Endothelial cell of umbilical vein (primary cell): ENCODE results near the gene ADAM33. TPM values are rescaled to one million over a fixed set of nuclear protein-coding genes. Genes with fewer than 3 reads are reported as not detected.

Experiments used
- BruUV-seq: library from RNA; stranded (reverse); fragments of 400-500 nt; replicated peaks from 2 replicates; lab custom pipeline; 2021; lab: Mats Ljungman, UMichigan
- CTCF ChIA-PET: fragments of 300-600, 350-600 bp; sonication (Branson Sonifier 250); formaldehyde crosslinking; loops from one replicate; lab custom pipeline; 2021; ENCODE audit warnings: antibody characterized with exemption, inconsistent platforms; lab: Charles Lee
- POLR2A ChIA-PET: fragments of 300-600, 350-600 bp; sonication (Branson Sonifier 250); formaldehyde crosslinking; loops from one replicate; lab custom pipeline; 2021; ENCODE audit warnings: antibody characterized with exemption, inconsistent platforms; lab: Charles Lee
- DNase-seq: peaks from one replicate; pipeline ENCODE4 v3.0.0-alpha.2; 2011; ENCODE audit warnings: low read depth, low spot score
- FAIRE-seq: peaks from 2 replicates; lab custom pipeline; 2011; peaks lifted over from hg19 to GRCh38; lab: Jason Lieb, UNC
- H2AFZ ChIP-seq: 2 replicates; pipeline ENCODE4 v1.6.0; 2012; ENCODE audit warnings: low read depth, low read length, control low read depth, inconsistent platforms
- H3K27ac ChIP-seq: 2 replicates; pipeline ENCODE4 v1.5.1; 2011; ENCODE audit warnings: low read depth, mild to moderate bottlenecking, control low read depth, low read length, moderate library complexity; ENCODE audit not compliant: insufficient read depth
- H3K27me3 ChIP-seq, 2 experiments: 2 replicates each; pipeline versions ENCODE4 v1.6.0 to v1.6.1; 2011; ENCODE audit warnings: low read length in 2 of 2, mixed read lengths in 1 of 2; ENCODE audit not compliant: control insufficient read depth in 2 of 2, insufficient read depth in 2 of 2
- H3K36me3 ChIP-seq, 2 experiments: 2 replicates in 1 of 2; 3 replicates in 1 of 2; pipeline ENCODE4 v1.5.1; 2011; ENCODE audit warnings: low read length in 2 of 2, mild to moderate bottlenecking in 1 of 2, moderate library complexity in 1 of 2; ENCODE audit not compliant: control insufficient read depth in 2 of 2, insufficient read depth in 2 of 2; ENCODE audit errors: extremely low read depth in 1 of 2
- H3K4me1 ChIP-seq: 3 replicates; pipeline ENCODE4 v1.5.1; 2011; ENCODE audit warnings: mild to moderate bottlenecking, low read length; ENCODE audit not compliant: control insufficient read depth, insufficient read depth; ENCODE audit errors: extremely low read depth
- H3K4me2 ChIP-seq: 2 replicates; pipeline ENCODE4 v1.6.1; 2011; ENCODE audit warnings: low read length, control low read depth, mixed read lengths; ENCODE audit not compliant: insufficient read depth
- H3K4me3 ChIP-seq, 3 experiments: fragments of 200-600 bp in 1 of 3; sonication (generic), shearing (Covaris generic) in 1 of 3; replicated peaks in 1 of 3; 2 replicates each; pipeline ENCODE4 v1.5.1; 2011 to 2016; ENCODE audit warnings: control low read depth in 3 of 3, low read length in 3 of 3, mild to moderate bottlenecking in 2 of 3, inconsistent platforms in 1 of 3, low read depth in 1 of 3, moderate library complexity in 1 of 3; ENCODE audit not compliant: insufficient read depth in 1 of 3
- H3K79me2 ChIP-seq: 2 replicates; pipeline ENCODE4 v1.6.0; 2012; ENCODE audit warnings: low read length, inconsistent platforms; ENCODE audit not compliant: control insufficient read depth, insufficient read depth
- H3K9ac ChIP-seq: replicated peaks from 2 replicates; pipeline ENCODE3; 2011; ENCODE audit warnings: low read length, control low read depth; ENCODE audit not compliant: insufficient read depth; ENCODE audit errors: extremely low read depth
- H3K9me1 ChIP-seq: replicated peaks from 3 replicates; pipeline ENCODE4 v1.6.0; 2011; ENCODE audit warnings: mild to moderate bottlenecking, low read length; ENCODE audit not compliant: control insufficient read depth, insufficient read depth; ENCODE audit errors: extremely low read depth
- H3K9me3 ChIP-seq: replicated peaks from 2 replicates; pipeline ENCODE4 v1.5.1; 2012; ENCODE audit warnings: low read length, inconsistent platforms; ENCODE audit not compliant: control insufficient read depth, insufficient read depth
- H4K20me1 ChIP-seq: replicated peaks from 2 replicates; pipeline ENCODE3; 2011; ENCODE audit warnings: mild to moderate bottlenecking, low read length; ENCODE audit not compliant: control insufficient read depth, insufficient read depth; ENCODE audit errors: extremely low read depth
- EZH2 ChIP-seq: IDR thresholded peaks from 2 replicates; pipeline ENCODE4 v1.6.1; 2012; ENCODE audit warnings: borderline replicate concordance, low read depth, mild to moderate bottlenecking, moderate library complexity, low read length, inconsistent platforms; ENCODE audit not compliant: severe bottlenecking
- FOS ChIP-seq: IDR thresholded peaks from 2 replicates; pipeline ENCODE4 v1.6.1; 2011; ENCODE audit warnings: mild to moderate bottlenecking, low read length, moderate library complexity, borderline replicate concordance; ENCODE audit not compliant: insufficient read depth
- MAX ChIP-seq: IDR thresholded peaks from 2 replicates; pipeline ENCODE4 v1.6.1; 2011; ENCODE audit not compliant: insufficient read depth, insufficient read length
- dilution Hi-C: fragments of 300-500 bp; cut with MboI; formaldehyde crosslinking; loops from one replicate; pipeline ENCODE4 v1.15.0; 2019; ENCODE audit warnings: low sequenced_read_pairs; ENCODE audit not compliant: extremely low pct_ligation_motif_present
- intact Hi-C: fragments of 100-400 bp; cut with micrococcal nuclease; formaldehyde crosslinking; loops from one replicate; pipeline ENCODE4 v1.10.0; 2022
- polyA plus RNA-seq, 4 experiments: library from polyadenylated mRNA; depleted of rRNA in 3 of 4; stranded (reverse) in 3 of 4; unstranded in 1 of 4; fragments of >200 nt; gene quantifications; 2 replicates each; pipeline versions ENCODE4 v1.2.1 to v1.2.3, GENCODE V29; 2011 to 2012; ENCODE audit warnings: missing spikeins in 1 of 4
- total RNA-seq: library from RNA; stranded (reverse); gene quantifications from 2 replicates; pipeline ENCODE4 v1.2.3, GENCODE V29; 2021
- TF ChIP-seq, protein P1 (sequence below), 2 donors: IDR thresholded peaks; 1 replicate in 1 of 2; 2 replicates in 1 of 2; pipeline ENCODE4 v1.5.1; 2011; ENCODE audit warnings: low read length in 2 of 2, mild to moderate bottlenecking in 2 of 2, moderate library complexity in 2 of 2, control low read depth in 1 of 2, inconsistent platforms in 1 of 2, low read depth in 1 of 2; ENCODE audit not compliant: insufficient read depth in 1 of 2; ENCODE audit errors: extremely low read depth in 1 of 2

Gene ADAM33
- total and polyA plus RNA-seq, 2 donors (not counting 3 experiments of a cell fraction or from before 2014, with no cell fraction given): 0.06 to 0.18 TPM

- ChIA-PET POLR2A (no interaction called here), CTCF (interaction anchor here (1.5 to 5.7 kb wide), 3 partner anchors 35 to 151 kb away, joined by 4 to 346 read pairs (median 6); partner anchors contain the start of gene ADAM33)
- Histone ChIP-seq H2AFZ (no peak overlapping the region), H3K9ac (no peak overlapping the region), H3K9me1 (no peaks in the 10 kb centered on the region), H3K79me2 (no peaks in the 10 kb centered on the region), H3K4me3 (no peak overlapping the region), H3K4me2 (no peak overlapping the region), H3K9me3 (no peaks in the 10 kb centered on the region), H3K27ac (no peak overlapping the region), H4K20me1 (no peaks in the 10 kb centered on the region), H3K27me3 (no peaks in the 10 kb centered on the region), H3K36me3 (no peaks in the 10 kb centered on the region), H3K4me1 (peaks cover 4% of the 10 kb centered on the region)
- dilution Hi-C loops (no loop called here), intact Hi-C loops (no loop called here)
- no TSS peak for BruUV-seq
- DNase-seq (no peak), FAIRE-seq (no peak)
- TF ChIP-seq, protein P1, sequence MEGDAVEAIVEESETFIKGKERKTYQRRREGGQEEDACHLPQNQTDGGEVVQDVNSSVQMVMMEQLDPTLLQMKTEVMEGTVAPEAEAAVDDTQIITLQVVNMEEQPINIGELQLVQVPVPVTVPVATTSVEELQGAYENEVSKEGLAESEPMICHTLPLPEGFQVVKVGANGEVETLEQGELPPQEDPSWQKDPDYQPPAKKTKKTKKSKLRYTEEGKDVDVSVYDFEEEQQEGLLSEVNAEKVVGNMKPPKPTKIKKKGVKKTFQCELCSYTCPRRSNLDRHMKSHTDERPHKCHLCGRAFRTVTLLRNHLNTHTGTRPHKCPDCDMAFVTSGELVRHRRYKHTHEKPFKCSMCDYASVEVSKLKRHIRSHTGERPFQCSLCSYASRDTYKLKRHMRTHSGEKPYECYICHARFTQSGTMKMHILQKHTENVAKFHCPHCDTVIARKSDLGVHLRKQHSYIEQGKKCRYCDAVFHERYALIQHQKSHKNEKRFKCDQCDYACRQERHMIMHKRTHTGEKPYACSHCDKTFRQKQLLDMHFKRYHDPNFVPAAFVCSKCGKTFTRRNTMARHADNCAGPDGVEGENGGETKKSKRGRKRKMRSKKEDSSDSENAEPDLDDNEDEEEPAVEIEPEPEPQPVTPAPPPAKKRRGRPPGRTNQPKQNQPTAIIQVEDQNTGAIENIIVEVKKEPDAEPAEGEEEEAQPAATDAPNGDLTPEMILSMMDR (IDR thresholded peaks at IDR 0.05; ENCODE audit: extremely low read depth in 1 of 2, insufficient read depth in 1 of 2, low read depth in 1 of 2, low read length in 2 of 2): no peak
- no peak for TF ChIP-seq MAX
- TF ChIP-seq FOS: no peak
- TF ChIP-seq EZH2: no peak
Observed at GRCh38 chr20:3714092-3714491, 32.3 kb upstream of the ADAM33 start.
